Glutamatergic neuron (in vitro differentiated cells): ENCODE results near the gene RFX8. TPM values are rescaled to one million over a fixed set of nuclear protein-coding genes. Genes with fewer than 3 reads are reported as not detected.

ENCODE experiments used
- DNase-seq: peaks from one replicate; pipeline ENCODE4 v3.0.0; 2022
- H3K27ac Mint-ChIP-seq: one replicate; pipeline ENCODE4 v1.8.0; 2020; ENCODE audit warnings: mild to moderate bottlenecking, mixed read lengths, inconsistent platforms; ENCODE audit not compliant: unreplicated experiment
- H3K27me3 Mint-ChIP-seq: one replicate; pipeline ENCODE4 v1.8.0; 2020; ENCODE audit warnings: mild to moderate bottlenecking, moderate library complexity, mixed read lengths, inconsistent platforms; ENCODE audit not compliant: unreplicated experiment
- H3K36me3 Mint-ChIP-seq: one replicate; pipeline ENCODE4 v1.8.0; 2020; ENCODE audit warnings: mild to moderate bottlenecking, mixed read lengths, inconsistent platforms; ENCODE audit not compliant: unreplicated experiment
- H3K4me1 Mint-ChIP-seq: one replicate; pipeline ENCODE4 v1.8.0; 2020; ENCODE audit warnings: mild to moderate bottlenecking, low read depth, mixed read lengths, inconsistent platforms; ENCODE audit not compliant: unreplicated experiment
- H3K4me3 Mint-ChIP-seq: one replicate; pipeline ENCODE4 v1.8.0; 2020; ENCODE audit warnings: mild to moderate bottlenecking, mixed read lengths, inconsistent platforms; ENCODE audit not compliant: unreplicated experiment
- H3K9me3 Mint-ChIP-seq: one replicate; pipeline ENCODE4 v1.8.0; 2020; ENCODE audit warnings: mild to moderate bottlenecking, moderate library complexity, mixed read lengths, inconsistent platforms; ENCODE audit not compliant: unreplicated experiment
- CTCF ChIP-seq: fragments of 200-600 bp; sonication (generic); IDR thresholded peaks from one replicate; pipeline ENCODE4 v1.5.0; 2021; ENCODE audit not compliant: partially characterized antibody, unreplicated experiment
- total RNA-seq: library from RNA; stranded (reverse); fragmentation: NEBNext Ultra II Directional; extraction: Animal tissue kit (Norgen Biotek cat#: 25700); gene quantifications from one replicate; pipeline ENCODE4 v1.2.1, GENCODE V29; 2021; ENCODE audit not compliant: unreplicated experiment

The RFX8 gene
- total RNA-seq, 1 donor from 2014 or later = 1.0 TPM

- Mint-ChIP-seq H3K4me1 (no peaks in the 10 kb centered on the region), H3K27ac (no peak overlapping the region), H3K9me3 (peaks cover 5% of the 10 kb centered on the region), H3K4me3 (no peak overlapping the region), H3K27me3 (peaks cover 5% of the 10 kb centered on the region), H3K36me3 (no peaks in the 10 kb centered on the region)
- DNase-seq = no peak
- no peak for TF ChIP-seq CTCF
Observed at GRCh38 chr2:101427240-101427639, 47.7 kb downstream of the RFX8 start.

GRCh38 chr2:101426822-101427221 lies 48.1 kb downstream of the RFX8 start:
- Mint-ChIP-seq H3K4me3 (no peak overlapping the region), H3K36me3 (no peaks in the 10 kb centered on the region), H3K27ac (no peak overlapping the region), H3K9me3 (peaks cover 5% of the 10 kb centered on the region), H3K4me1 (no peaks in the 10 kb centered on the region), H3K27me3 (peaks cover 5% of the 10 kb centered on the region)
- no peak for TF ChIP-seq CTCF
- no peak for DNase-seq

- Mint-ChIP-seq H3K4me1 (peaks cover 10% of the 10 kb centered on the region), H3K9me3 (peaks cover 5% of the 10 kb centered on the region), H3K27ac (no peak overlapping the region), H3K27me3 (peaks cover 10% of the 10 kb centered on the region), H3K36me3 (no peaks in the 10 kb centered on the region), H3K4me3 (no peak overlapping the region)
- TF ChIP-seq CTCF = no peak
- DNase-seq = no peak
Observed at GRCh38 chr2:101420623-101421022, 54.3 kb downstream of the RFX8 start.

- Mint-ChIP-seq H3K36me3 (no peaks in the 10 kb centered on the region), H3K27me3 (peaks cover 12% of the 10 kb centered on the region), H3K27ac (no peak overlapping the region), H3K9me3 (peaks cover 5% of the 10 kb centered on the region), H3K4me3 (no peak overlapping the region), H3K4me1 (peaks cover 14% of the 10 kb centered on the region)
- peak; percentile 81 for TF ChIP-seq CTCF
- peak; percentile 28 for DNase-seq
Observed at GRCh38 chr2:101419096-101419663, 55.7 kb downstream of the RFX8 start.

GRCh38 chr2:101418460-101419095 lies 56.3 kb downstream of the RFX8 start:
- no peak overlapping the region for H3K4me3 Mint-ChIP-seq
- H3K27me3 Mint-ChIP-seq = peaks cover 12% of the 10 kb centered on the region
- TF ChIP-seq CTCF = no peak
- H3K9me3 Mint-ChIP-seq = peaks cover 4% of the 10 kb centered on the region
- DNase-seq = no peak
- peaks cover 14% of the 10 kb centered on the region for H3K4me1 Mint-ChIP-seq
- H3K27ac Mint-ChIP-seq = no peak overlapping the region
- no peaks in the 10 kb centered on the region for H3K36me3 Mint-ChIP-seq
